GM12892 (cell line): ENCODE results near the gene SCAMP4.

Experiments used
- DNase-seq: peaks from one replicate; pipeline ENCODE4 v3.0.0; 2011; ENCODE audit not compliant: insufficient read length
- FAIRE-seq: peaks from 2 replicates; lab custom pipeline; 2011; peaks lifted over from hg19 to GRCh38; lab: Jason Lieb, UNC
- POLR2A ChIP-seq: IDR thresholded peaks from 2 replicates; pipeline ENCODE4 v1.6.1; 2011; ENCODE audit warnings: low read depth, low read length, control low read depth
- POLR2AphosphoS5 ChIP-seq: IDR thresholded peaks from 2 replicates; pipeline ENCODE4 v1.6.1; 2011; ENCODE audit warnings: low read depth, low read length, control low read depth
- TAF1 ChIP-seq: IDR thresholded peaks from 2 replicates; pipeline ENCODE4 v1.6.1; 2011; ENCODE audit warnings: low read depth, mild to moderate bottlenecking, control low read depth, low read length, borderline replicate concordance

SCAMP4 gene

DNA sequence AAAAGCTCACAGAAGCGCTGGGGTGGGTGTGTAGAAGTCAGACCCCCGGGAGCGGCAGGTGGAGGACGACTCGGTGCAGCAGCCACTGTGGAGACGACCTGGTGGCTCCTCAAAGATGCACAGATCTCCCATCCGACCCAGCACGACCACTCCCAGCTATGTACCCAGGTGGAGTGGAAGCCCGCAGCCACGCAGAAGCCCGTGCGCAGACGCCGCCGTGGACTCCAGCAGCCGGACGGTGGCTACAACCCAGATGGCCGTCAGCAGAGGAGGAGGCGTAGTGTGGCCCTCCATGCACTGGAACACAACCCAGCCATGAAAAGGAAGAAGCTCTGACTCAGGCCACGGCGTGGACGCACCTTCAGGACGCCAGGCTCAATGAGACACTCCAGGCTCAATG, 57.5 kb downstream of the SCAMP4 start:
- no peak for TF ChIP-seq TAF1
- TF ChIP-seq POLR2A, result no peak
- no peak for TF ChIP-seq POLR2AphosphoS5
- no peak for FAIRE-seq

DNA sequence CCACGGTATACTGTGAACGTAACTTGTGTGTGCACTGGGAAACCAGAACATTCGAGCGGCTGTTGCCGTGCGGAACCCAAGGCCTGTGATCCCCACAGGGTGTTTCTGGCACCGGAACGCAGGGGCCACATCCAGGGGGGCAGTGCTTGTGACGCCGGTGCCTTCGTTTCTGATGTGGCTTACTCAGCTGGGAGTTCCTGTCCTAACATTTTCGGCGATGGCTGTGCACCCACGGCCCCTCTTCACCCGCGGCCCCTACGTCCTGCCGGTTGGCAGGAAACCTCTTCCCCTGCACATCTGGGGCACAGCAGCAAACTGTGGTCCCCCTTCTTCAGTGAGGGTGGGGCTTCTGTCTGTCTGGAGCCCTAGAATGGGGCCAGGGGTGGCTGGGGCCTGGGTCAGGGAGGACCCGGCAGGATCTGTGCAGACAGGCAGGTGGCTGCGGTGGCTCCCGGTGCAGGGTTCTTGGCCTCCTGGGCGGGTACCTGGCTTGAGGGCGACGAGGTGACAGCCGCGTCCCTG, 61.9 kb downstream of the SCAMP4 start:
- TF ChIP-seq POLR2AphosphoS5 (no peak), TAF1 (no peak), POLR2A (no peak)
- DNase-seq, result no peak
- FAIRE-seq, result no peak

More for the DNA sequence above, 57.5 kb downstream of the SCAMP4 start:
- DNase-seq, result no peak

DNA sequence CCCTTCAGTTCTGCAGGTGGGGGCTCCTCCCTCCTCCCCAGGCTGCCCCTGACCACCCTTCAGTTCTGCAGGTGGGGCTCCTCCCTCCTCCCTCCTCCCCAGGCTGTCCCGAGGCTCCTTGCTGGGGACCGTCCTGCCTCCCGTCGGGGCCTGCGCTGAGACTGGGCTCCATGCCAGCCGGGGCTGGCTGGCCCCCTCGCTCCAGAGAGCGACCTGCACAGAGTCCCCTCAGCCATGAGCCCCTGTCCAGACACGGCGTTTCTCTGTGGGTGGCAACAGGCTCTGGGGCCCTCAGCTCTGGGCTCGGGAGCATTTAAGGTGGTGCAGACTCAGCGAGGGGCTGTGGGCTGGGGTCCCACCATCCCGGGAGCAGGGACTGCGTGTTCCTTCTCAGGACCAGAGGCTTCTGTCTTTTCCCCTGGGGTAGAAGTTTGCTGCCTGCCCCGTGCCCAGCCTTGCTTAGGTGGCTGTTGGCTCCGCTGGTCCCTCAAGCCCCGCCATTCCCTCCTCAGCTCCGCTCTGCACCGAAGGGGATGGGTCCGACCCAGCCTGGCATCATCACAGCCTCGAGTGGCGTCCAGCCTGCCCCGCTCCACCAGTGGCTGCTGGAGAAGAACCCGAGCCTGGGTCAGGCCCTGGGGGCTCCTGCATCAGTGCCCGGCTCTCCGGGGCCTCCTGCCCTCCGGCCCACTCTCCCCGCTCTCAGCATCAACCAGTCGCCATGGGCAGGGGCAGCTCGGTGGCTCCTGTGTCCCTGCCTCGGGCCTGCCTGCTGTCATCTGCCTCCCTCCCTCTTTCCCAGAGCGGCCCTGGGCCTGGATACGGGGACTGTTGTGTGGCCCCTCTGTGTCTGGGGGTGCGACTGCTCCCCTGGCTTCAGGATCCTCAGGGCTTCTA, 63.3 kb downstream of the SCAMP4 start:
- no peak for DNase-seq
- FAIRE-seq, result no peak
- no peak for TF ChIP-seq TAF1
- TF ChIP-seq POLR2A, result no peak
- no peak for TF ChIP-seq POLR2AphosphoS5

DNA sequence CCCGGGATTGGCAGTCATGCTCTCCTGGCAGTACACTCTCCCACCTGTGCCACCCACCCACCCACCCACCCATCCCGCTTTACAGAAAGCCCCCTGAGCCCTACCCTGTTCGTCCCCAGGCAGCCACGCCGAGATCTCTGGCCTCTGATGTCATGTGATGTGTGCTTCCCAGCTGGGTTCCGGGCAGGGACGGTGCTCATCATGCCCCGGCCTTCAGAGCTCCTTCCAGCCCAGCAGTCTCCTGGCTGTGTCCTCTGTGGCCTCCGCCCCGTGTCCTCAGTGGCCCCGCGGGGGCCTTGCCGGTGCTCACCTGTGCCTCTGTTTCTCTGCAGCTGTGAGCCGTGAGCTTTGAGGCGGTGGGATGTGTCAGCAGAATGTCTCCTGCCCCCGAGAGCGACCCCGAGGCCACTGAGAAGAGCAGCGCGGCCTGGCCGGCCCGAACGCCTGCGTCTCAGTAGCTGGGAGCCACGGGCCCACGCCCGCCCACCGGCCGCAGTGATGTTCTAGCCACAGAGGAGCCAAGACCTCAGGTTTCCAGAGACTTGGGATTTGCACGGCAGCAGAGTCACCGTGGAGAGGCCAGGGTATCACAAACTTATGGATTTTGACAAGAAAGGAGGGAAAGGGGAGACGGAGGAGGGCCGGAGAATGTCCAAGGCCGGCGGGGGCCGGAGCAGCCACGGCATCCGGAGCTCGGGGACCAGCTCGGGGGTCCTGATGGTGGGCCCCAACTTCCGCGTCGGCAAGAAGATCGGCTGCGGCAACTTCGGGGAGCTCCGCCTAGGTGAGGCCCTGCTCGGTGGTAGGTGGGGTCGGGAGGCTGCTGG, 64.2 kb downstream of the SCAMP4 start:
- TF ChIP-seq TAF1, result no peak
- no peak for TF ChIP-seq POLR2A
- no peak for TF ChIP-seq POLR2AphosphoS5
- no peak for FAIRE-seq

DNA sequence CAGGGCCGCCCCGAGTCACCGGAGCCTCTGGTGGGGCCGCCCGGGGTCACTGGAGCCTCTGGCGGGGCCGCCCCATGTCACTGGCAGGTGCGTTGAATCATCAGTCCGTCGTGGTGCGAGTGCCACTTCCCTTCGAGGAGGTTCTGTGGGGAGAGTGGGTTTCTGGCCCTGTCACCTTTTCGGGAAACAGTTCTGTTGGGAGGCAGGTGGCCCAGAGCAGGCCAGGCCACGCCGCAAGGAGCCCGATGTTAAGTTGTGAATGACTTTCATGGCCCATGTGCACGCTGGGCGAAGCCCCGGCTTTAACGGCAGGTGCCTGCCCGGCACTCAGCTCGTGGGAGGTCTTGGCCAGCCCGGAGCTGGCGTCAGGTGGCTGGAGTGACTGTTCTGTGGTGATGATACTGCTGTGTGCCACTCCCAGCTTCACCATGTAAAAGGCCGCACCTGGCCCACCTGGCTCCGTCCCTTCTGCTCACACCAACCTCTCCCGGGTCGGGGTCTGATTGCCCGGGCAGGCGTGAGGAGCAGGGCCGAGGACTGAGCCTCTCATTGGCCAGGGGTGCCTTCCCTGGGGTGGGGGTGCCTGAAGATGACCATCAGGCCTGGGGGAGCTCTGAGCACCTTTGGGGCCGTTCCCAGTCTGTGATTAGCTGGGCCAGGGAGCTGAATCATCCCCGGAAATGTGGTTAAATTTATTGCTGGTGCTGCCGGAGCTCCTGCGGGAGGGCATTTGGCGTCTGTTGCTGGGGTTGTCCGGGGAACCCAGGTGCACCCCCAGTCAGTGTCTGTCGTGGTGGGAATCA, 65.0 kb downstream of the SCAMP4 start:
- no peak for DNase-seq
- no peak for FAIRE-seq
- TF ChIP-seq POLR2A, result no peak
- no peak for TF ChIP-seq TAF1
- no peak for TF ChIP-seq POLR2AphosphoS5

More for the DNA sequence above, 64.2 kb downstream of the SCAMP4 start:
- DNase-seq, result no peak

DNA sequence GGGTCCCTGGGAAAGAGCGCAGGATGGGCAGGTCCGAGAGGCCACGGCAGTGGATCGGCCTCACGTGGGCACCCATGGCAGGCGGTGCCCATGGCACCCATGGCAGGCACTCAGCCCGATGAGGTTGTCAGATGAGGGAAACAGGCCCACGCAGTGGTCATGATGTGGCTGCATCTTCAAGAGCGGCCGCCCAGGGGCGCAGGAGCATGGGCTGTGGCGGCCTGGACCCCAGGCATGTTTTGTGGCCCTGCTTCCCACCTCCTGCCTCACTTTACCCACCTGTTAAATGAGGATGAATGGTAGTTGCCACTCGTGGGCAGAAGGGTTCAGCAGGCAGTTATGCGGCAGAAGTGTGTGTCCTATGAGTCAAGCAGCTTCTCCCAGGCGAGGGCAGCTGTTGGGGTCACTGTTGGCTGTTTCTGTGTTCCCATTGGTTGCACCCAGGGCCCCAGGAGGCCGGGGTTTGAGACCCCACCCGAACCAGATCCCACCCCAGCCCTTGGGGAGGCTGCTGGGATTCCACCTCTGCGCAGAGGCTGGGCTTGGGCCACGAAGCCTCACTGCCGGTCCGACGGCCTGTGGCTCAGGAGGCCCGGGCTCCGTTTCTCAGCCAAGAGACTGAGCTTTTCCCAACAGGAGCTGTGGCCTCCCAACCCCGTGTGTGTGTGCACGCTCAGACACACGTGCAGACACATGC, 65.8 kb downstream of the SCAMP4 start:
- FAIRE-seq (no peak), DNase-seq (no peak)
- no peak for TF ChIP-seq POLR2A
- TF ChIP-seq TAF1, result no peak
- TF ChIP-seq POLR2AphosphoS5, result no peak

DNA sequence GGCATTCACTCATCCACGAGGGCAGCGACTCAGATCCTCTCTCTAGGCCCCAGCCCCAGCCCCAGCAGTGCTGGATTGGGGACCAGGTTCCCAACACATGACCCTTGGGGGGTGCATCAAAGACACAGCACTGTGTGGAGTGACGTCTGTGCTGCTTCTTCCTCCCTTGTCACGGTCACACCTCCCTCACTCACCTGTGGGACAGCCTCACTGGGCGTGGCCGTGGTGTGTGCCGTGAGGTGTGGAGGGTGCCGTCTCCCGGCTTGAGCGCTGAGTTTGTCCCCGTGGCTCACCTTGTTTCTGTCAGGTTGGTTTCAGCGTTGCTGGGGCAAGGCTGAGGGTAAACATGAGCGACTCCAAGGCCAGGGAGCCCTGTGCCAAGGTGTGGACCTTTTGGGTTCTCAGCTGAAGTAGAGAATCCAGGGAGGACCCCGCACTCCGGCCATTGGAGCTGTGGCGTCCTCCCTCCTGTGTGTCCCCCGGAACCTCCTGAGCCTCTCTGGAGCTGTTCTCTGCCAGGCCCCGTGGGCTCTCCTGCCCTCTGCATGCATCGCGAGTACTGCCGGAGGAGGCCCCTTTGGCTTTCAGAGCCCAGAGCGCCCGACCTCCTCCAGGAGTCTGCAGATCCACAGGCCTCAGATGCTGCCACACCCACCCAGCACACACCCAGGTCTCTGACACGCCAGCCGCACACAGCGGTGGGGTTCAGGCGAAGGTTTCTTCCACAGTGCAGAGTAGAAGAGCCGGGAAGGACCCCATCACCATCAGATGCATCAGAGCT, 69.4 kb downstream of the SCAMP4 start:
- no peak for FAIRE-seq
- DNase-seq, result no peak

DNA sequence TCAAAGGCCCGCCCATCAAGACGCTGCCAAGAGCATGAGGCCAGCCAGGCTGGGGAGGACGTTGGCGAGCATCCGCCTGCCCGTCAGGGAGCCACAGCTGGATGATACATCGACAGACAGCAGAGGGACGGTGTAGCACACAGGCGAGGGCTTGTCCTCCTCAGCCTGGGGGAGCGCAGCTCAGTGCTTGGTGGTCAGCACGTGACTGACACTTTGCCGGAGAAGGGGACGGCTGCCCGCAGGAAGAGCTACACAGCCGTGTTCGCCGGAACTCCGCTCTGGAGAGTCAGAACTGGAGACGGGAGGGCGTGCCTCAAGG, 69.9 kb downstream of the SCAMP4 start:
- DNase-seq, result no peak
- FAIRE-seq, result no peak
- TF ChIP-seq POLR2AphosphoS5 (no peak), TAF1 (no peak), POLR2A (no peak)

More for the DNA sequence above, 69.4 kb downstream of the SCAMP4 start:
- TF ChIP-seq TAF1 (no peak), POLR2A (no peak), POLR2AphosphoS5 (no peak)
